Measurements from ENCODE around the gene SPATA20.

The SPATA20 gene

DNA sequence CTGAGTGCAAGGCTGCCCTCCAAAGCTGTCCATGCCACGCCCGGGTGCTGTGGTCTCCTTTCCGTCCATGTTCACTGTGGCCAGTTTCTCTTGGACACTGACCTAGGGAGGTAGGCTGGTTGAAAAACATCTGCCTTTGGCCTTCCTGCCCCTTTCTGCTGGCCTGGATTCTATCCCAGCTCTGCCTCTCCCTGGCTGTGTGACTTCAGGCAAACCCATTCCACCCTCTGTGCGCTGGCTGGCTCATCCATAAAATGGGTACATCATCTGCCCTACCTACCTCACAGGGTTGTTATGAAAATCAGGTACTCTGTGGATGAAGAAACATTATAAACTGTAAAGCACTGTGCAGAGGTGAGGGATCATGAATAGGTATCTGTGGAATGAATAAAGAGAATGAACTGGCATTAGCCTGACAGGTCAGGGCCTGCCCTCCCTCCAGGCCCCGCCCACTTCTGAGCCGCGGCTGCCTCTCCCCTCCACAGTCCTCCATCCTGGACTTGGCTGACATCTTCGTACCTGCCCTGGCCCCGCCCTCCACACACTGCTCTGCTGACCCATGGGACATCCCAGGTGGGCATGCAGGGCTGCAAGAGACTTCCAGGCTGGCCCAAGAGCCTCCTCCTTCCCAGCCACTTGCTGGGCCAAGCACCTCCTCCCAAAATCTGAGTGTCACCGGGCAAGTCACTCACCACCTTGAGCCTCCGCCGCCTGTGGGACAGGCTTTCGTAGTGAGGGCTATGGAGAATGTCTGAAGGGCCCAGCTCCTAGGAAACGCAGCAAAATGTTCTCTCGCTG lies 7.0 kb upstream of the SPATA20 start:
- no peak for DNase-seq (ENCODE audit: low read depth in 2 of 2)

DNA sequence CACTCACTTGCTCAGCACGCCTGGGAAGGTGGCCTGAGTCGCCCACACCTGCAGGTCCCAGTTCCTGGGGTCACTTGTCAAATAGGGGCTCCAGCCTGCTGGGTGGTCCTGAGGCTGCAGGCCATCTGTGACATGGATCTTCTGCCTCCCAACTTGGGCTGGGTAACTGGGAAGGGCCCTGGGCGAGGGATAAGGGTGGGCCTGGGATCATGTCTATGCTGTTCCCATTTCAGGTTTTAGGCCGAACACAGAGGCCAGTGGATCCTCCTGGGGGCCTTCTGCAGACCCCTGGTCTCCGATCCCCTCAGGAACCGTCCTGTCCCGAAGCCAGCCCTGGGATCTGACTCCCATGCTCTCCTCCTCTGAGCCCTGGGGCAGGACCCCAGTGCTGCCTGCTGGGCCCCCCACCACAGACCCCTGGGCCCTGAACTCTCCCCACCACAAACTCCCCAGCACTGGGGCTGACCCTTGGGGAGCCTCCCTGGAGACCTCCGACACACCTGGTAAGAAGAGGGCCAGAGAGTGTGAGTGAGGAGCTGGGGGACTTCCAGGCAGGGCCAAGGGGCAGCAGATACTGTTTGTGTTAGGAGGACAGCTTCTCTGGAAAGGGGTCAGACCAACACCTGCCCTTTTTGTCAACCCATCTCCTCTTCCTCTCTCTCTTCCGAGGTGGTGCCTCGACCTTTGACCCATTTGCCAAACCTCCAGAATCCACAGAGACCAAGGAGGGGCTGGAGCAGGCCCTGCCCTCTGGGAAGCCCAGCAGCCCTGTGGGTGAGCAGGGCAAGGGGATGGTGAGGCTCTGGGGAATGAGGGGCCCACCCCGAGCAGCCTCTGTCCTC lies 6.2 kb upstream of the SPATA20 start:
- DNase-seq (ENCODE audit: low read depth in 2 of 2): no peak

DNA sequence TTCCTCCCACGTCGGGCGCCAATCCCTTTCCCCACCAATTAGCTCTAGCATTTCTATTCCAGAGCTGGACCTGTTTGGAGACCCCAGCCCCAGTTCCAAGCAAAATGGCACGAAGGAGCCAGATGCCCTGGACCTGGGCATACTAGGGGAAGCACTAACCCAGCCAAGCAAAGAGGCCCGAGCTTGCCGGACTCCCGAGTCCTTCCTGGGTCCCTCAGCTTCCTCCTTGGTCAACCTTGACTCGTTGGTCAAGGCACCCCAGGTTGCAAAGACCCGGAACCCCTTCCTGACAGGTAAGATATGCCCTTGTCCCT lies 5.6 kb upstream of the SPATA20 start:
- DNase-seq (ENCODE audit: low read depth in 2 of 2): no peak

DNA sequence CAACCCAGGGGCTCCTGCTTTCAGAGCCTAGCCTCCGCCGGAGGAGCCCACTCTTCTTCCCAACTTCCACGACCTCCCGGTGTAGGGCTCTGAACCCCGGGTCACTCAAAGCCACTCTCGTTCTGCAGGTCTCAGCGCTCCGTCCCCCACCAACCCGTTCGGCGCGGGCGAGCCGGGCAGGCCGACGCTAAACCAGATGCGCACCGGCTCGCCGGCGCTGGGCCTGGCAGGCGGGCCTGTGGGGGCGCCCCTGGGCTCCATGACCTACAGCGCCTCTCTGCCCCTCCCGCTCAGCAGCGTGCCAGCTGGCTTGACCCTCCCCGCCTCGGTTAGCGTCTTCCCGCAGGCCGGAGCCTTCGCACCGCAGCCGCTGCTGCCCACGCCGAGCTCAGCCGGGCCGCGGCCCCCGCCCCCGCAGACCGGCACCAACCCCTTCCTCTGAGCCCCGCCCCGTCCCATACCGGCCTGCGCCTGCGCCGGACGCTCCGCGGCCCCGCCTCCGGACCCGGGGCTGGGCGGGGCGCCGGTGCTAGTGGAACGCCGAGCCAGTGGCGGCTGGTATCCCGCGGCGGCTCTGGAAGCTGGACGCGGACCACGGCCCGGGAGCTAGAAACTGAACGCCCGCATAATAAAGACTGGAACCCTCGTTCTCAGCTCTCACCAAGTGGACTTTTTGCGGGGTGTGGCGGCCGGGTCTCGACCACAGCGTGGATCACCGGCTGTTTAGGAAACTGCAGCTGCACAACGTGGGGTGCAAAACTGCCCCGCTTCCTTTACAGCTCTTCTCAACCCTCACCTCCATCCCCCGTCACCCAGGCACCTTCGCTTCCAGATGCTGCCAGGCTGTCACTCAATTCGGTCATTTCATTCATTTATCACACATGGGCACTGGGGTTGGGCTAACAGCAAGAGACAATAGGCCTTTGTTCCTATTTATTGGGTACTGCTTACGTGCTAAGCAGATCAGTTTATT lies 5.0 kb upstream of the SPATA20 start:
- DNase-seq (ENCODE audit: low read depth in 2 of 2): peak; percentile 66 to 69

DNA sequence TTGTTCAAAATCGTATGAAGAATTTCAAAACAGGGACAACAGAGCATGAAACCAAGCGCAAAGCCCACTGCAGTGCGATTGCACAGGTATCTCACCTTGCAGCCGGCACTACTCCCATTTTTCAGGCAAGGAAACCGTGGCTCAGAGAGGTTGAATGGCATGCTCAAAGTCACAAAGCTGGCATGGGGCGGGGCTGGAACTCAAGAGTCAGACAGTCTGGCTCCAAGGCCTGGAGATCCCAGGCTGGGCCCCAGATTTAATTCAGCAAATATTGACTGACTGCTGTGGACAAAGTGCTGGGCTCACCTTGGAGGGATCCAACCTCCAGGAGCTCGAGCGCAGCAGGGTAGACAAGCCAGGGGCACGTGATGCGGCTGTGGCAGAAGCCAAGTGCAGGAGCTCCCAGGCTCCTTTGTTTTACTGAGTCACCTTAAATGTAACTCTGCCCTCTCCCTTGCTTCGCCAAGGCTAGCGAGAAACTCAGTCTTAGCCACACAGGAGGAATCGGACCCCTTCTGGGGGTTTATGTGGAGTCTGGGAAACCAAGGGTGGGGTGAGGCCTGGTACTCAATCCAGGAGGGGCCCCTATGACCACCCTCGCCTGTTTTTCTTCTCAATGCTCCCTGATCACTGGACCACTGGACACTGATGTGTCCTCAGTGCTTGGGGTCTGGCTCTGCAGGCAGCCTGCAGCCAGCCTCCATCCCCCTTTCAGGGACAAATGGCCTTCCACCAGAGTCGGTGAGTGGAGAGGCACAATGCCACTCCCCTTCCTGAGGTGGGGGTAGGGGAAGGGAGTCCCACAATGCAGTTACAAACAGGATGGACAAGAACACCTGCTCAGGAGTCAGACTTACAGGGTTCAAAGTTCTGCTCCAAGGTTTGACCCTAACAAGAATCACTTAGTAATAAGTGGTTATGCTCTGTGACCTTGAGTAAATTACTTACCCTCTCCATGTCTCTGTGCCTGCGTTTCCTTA lies 3.9 kb upstream of the SPATA20 start:
- no peak for DNase-seq (ENCODE audit: low read depth in 2 of 2)

DNA sequence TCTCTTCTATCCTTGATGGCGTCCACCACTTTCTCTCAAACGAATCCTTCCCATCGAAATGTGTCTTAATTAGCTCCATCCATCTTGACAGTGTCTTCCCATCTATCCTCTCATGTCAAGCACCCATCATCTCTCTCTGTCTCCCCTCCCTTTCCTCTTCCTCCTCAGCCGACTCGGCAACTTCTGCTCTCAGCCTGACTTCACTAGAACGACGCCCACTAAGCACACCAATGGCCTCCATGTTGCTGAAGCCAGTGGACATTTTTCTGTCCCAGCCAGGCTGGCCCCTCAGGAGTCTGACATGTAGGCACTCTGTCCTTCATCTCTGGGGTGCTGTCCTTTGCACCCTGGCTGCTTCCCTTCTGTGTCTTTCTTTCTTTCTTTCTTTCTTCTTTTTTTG lies 2.5 kb upstream of the SPATA20 start:
- no peak for DNase-seq (ENCODE audit: low read depth in 2 of 2)

DNA sequence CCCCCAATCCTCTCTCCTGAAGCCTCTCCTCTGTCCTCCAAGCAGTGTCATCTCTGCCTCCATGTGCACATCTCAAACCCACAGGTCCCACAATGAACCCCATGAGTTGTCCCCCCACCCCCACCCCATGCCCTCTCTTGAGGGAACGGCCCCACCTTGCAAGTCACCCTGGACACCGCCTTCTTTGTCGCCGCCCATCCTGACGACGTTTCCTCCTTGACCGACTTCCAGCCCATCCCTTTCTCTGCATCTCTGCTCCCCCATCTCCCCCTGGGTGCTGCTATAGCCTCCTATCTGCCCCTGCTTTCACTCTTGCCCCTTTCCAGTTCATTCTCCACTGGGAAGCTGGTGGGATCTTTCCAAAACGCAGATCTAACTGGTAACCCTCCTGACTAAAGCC lies 1.7 kb upstream of the SPATA20 start:
- no peak for DNase-seq (ENCODE audit: low read depth in 2 of 2)

DNA sequence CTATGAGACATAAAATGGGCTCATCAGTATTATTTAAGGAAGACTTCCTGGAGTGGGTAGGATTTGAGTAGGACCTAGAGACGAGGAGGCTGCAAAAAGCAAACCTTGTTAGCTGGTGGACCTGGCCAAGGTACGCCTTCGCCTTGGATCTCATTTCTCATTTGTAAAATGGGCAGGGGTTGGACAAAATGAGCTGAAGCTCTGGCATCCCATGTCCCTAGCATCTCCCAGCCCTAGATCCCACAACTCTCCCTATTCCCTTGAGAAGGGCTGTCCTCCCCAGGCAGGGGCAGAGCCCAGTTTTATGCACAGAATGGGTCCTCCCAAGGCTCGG lies 306 bp upstream of the SPATA20 start:
- no peak for DNase-seq (ENCODE audit: low read depth in 2 of 2)

DNA sequence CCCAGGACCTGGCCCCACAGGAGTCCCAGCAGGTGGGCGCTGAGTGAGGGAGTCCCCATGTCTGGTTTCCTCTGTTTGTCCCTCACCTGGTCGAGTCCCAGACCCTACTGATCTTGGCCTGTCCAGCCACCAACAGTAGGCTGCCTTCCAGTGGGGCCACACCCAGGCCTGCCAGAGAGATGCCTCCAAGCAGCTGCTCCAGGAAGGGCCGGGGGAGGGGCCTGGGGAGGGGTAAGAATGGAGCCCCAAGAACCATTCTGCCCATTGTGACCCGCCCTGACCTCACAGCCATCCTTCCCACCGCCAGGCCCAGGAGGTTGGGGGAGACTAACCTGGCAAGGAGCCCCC lies 736 bp downstream of the SPATA20 start:
- no peak for DNase-seq (ENCODE audit: low read depth in 2 of 2)

DNA sequence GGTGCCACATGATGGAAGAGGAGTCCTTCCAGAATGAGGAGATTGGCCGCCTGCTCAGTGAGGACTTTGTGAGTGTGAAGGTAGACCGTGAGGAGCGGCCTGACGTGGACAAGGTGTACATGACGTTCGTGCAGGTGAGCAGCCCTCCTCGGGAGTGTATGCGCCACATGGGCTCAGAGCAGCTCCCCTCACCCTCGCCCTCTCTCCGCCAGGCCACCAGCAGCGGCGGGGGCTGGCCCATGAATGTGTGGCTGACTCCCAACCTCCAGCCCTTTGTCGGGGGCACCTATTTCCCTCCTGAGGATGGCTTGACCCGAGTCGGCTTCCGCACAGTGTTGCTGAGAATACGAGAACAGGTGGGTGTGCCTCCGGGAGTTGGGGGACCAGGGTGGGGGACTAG lies 1.9 kb downstream of the SPATA20 start:
- DNase-seq (ENCODE audit: low read depth in 2 of 2): no peak

DNA sequence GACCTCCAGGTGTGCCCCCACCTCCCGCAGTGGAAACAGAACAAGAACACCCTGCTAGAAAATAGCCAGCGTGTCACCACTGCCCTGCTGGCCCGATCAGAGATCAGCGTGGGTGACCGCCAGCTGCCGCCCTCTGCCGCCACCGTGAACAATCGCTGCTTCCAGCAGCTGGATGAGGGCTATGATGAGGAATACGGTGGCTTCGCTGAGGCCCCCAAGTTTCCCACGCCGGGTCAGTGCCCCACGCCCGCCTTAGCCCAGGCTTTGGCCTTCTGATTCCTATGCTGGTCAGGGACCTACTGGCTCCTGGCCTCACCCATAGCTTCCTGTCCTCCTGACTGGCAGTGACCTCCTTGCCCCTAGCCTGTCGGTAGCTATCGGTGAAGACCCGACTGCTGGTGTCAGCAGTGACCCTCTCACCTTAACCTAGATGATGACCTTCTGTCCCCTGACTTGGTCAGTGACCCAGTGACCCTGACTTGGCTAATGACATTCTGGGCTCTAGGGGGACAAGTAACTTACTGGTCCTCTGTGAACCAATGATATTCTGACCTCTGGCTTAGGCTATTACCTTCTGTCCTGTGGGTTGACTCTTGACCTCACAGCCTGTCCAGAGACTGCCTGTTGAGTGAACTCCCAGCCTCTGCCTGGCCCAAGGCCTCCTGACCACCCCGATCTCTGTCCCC lies 2.4 kb downstream of the SPATA20 start:
- DNase-seq (ENCODE audit: low read depth in 2 of 2): no peak

DNA sequence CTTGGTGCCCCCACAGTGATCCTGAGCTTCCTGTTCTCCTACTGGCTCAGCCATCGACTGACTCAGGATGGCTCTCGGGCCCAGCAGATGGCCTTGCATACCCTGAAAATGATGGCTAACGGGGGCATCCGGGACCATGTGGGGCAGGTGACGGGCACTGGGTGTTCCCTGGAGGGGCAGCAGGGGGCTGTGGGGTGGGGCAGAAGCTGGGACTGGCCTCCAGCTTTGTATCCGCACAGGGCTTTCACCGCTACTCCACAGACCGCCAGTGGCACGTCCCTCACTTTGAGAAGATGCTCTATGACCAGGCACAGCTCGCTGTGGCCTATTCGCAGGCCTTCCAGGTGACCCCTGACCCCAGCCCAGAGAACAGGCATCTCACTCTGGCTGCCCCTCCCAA lies 3.0 kb downstream of the SPATA20 start:
- DNase-seq (ENCODE audit: low read depth in 2 of 2): no peak

DNA sequence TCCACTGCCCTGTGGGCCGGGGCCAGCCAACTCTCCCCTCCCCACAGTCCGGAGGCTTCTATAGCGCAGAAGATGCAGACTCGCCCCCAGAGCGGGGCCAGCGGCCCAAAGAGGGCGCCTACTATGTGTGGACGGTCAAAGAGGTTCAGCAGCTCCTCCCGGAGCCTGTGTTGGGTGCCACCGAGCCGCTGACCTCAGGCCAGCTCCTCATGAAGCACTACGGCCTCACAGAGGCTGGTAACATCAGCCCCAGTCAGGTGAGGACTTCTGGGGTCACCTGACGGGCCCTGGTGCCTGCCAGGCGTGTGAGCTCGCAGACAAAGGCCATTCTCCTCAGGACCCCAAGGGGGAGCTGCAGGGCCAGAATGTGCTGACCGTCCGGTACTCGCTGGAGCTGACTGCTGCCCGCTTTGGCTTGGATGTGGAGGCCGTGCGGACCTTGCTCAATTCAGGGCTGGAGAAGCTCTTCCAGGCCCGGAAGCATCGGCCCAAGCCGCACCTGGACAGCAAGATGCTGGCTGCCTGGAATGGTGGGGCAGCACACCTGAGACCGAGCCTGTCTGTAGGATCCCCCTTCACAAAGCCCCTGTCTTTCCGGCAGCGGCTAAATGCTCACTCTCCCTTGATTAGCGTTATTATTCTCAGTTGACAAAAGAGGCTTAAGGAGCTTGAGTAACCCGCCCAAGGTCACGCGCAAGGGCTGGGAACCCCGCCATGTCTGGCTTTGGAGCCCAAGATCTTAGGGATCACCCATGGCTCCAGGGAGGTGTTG lies 3.9 kb downstream of the SPATA20 start:
- no peak for DNase-seq (ENCODE audit: low read depth in 2 of 2)

DNA sequence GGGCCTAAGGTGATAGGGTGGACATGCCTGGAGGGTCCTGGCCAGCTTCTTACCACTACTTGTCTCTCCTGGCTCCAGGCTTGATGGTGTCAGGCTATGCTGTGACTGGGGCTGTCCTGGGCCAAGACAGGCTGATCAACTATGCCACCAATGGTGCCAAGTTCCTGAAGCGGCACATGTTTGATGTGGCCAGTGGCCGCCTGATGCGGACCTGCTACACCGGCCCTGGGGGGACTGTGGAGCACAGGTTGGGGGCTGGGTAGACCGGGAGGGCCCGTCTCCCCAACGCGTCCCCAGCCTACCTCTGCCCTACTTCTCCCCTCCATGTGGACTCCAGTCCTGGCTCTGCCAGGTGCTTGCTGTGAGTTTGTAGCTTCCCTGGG lies 4.5 kb downstream of the SPATA20 start:
- DNase-seq (ENCODE audit: low read depth in 2 of 2): no peak

DNA sequence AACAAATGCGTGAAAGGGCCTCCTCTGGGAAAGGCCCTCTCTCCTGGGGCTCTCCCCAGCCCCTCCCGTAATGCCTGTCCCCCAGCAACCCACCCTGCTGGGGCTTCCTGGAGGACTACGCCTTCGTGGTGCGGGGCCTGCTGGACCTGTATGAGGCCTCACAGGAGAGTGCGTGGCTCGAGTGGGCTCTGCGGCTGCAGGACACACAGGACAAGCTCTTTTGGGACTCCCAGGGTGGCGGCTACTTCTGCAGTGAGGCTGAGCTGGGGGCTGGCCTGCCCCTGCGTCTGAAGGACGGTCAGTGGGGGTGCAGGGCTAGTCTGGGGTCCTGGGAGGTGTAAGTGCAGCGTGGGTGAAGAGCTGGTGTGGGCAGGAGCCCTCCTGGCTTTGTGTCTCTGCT lies 4.9 kb downstream of the SPATA20 start:
- DNase-seq (ENCODE audit: low read depth in 2 of 2): no peak

DNA sequence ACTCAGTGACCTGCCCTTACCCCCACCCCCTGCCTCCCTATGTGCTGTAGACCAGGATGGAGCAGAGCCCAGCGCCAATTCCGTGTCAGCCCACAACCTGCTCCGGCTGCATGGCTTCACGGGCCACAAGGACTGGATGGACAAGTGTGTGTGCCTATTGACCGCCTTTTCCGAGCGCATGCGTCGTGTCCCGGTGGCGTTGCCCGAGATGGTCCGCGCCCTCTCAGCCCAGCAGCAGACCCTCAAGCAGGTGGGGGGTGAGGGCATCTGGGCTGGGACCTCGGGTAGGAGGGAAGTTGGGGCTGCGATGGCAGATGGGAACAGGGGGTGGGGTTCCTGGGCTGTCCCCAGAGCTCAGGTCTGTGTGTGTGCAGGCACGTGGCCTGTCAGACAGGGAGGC lies 7.2 kb downstream of the SPATA20 start:
- no peak for DNase-seq (ENCODE audit: low read depth in 2 of 2)

DNA sequence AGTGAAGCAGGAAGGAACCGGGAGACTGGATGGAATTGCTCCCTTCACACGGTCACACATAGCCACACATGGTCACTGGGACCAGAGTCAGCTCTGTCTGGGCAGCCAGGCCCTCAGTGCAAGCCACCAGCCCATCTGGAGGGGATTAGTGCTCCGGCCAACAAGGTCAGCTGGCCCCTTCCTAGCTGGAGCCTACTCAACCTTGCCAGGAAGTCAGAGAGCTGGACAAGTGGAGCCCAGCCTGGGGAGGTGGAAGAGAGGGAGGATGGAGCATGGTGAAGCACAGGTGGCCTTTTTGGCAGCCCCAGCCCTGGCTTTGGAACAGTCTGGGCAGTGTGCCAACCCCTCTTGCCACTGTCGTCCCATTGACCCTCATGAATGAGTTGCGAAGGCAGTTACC lies 9.8 kb downstream of the SPATA20 start:
- no peak for DNase-seq (ENCODE audit: low read depth in 2 of 2)

DNA sequence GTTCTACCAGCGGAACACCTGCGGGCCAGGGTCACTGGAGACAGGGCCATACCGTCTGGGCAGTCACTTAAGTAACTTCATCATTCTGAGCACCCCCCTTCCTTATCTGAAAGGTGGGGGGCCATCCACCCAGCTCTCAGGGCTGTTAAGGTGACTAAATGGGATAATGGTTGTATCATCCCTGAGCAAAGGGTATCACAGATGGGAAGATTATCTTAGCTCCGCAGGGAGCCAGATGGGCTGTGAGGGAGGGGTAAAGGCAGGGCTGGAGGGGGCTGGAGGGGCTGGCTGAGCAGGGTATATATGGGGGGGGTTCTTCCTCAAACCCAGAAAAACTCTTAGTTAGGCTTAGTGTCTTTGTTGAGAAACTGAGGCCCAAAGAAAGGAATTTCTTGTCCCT lies 10.7 kb downstream of the SPATA20 start:
- DNase-seq (ENCODE audit: low read depth in 2 of 2): no peak

DNA sequence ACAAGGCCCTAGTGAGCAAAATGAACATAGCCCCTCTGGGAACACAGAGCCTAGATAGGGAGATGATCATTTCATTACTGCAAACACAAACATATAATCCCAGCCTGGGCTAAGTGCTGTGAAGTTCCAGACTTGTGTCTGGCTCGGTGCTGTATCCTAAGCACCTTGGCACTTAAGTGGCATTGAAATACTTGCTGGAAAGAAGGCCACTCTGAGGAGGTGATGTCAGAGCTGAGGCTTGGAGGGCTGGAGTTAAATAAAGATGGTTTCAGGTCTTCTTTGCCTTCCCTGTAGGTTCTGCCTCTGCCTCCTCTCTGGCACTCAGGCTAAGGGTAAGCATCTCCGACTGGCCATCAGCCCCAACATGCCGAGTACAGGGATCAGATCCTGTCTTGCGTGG lies 11.1 kb downstream of the SPATA20 start:
- DNase-seq (ENCODE audit: low read depth in 2 of 2): no peak

DNA sequence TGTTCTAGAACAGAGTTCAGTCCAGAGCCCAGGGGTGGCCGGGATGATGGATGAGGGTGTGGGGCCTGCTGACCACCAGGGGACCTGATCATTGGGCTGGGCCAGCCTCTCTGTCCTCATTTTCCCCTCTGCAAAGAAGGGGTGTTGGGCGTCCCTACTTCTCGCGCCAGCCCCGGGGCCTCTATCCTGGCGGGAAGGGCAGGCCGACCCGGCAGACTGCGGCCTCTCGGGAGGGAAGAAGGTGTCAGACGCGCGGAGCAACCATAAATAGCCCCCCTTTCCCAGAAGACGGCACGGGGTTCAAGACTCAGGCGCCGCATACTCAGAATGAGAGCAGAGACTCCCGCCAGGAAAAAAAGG lies 11.6 kb downstream of the SPATA20 start:
- DNase-seq (ENCODE audit: low read depth in 2 of 2): no peak

All from activated CD8-positive, alpha-beta memory T cell treated with anti-CD3 and anti-CD28 coated beads for 4 hours (primary cell).